GM18858 (cell line): ENCODE results near the gene SBNO1.
"Not testable (repeated sequence)": the region's sequence is repeated elsewhere in the genome, so short reads cannot be mapped to it uniquely, and the experiment has no call there.

Source experiments
- ATAC-seq: cut with Tn5 transposase; IDR thresholded peaks from one replicate; pipeline ENCODE4 v1.9.1; 2021; ENCODE audit not compliant: unreplicated experiment

Gene SBNO1

GRCh38 chr12:123252365-123252764 is 112.3 kb downstream of the SBNO1 start:
- not testable (repeated sequence) for ATAC-seq

- ATAC-seq, result no peak
These were observed 113.1 kb downstream of the SBNO1 start for GRCh38 chr12:123251403-123252076.

GRCh38 chr12:123250471-123251383 is 113.9 kb downstream of the SBNO1 start:
- ATAC-seq, result no peak

- ATAC-seq, result not testable (repeated sequence)
These were observed 115.5 kb downstream of the SBNO1 start for GRCh38 chr12:123248996-123249741.

GRCh38 chr12:123248129-123248528 is 116.5 kb downstream of the SBNO1 start:
- ATAC-seq, result not testable (repeated sequence)

- no peak for ATAC-seq
These were observed 119.0 kb downstream of the SBNO1 start for GRCh38 chr12:123245678-123246077.

GRCh38 chr12:123243671-123244262 is 120.9 kb downstream of the SBNO1 start:
- no peak for ATAC-seq

GRCh38 chr12:123242116-123242904 is 122.3 kb downstream of the SBNO1 start:
- no peak for ATAC-seq
